HPDE6-E6E7 (cell line): ENCODE data around the gene PADI3.
A peak's percentile ranks its signal among the peaks of the same experiment; 100 is the strongest.
"Not testable (repeated sequence)": the region's sequence is repeated elsewhere in the genome, so short reads cannot be mapped to it uniquely, and the experiment has no call there.

Source experiments
- DNase-seq: peaks from one replicate; pipeline ENCODE4 v3.0.0; 2011; ENCODE audit warnings: missing footprints; ENCODE audit errors: extremely low spot score

Gene PADI3

DNA sequence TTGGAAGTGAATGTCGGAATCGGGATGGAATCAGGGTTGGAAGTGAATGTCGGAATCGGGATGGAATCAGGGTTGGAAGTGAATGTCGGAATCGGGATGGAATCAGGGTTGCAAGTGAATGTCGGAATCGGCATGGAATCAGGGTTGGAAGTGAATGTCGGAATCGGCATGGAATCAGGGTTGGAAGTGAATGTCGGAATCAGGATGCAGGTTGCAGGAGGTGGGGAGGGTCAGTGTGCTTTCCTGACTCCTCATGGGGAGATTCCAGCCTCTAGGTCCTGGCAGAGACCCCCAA lies 7.2 kb upstream of the PADI3 start:
- DNase-seq, result not testable (repeated sequence)

DNA sequence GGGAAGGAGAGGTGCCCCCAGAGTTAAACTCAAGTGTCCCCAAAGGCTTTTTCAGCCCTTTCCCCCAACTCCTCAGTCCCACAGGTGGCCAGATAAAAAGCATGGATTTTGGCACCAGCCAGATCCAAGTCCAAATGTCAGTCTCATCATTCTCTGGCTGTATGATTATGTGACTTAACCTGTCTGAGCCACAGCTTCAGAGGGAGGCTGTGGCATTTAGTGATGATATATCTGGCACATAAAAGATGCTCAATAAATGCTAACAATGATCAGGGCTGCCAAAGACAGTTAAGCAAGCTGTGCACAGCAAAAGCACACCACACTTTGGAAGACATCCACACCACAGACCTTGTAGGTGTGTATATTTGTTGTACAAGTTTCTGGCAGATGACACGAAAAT lies 5.6 kb upstream of the PADI3 start:
- no peak for DNase-seq

DNA sequence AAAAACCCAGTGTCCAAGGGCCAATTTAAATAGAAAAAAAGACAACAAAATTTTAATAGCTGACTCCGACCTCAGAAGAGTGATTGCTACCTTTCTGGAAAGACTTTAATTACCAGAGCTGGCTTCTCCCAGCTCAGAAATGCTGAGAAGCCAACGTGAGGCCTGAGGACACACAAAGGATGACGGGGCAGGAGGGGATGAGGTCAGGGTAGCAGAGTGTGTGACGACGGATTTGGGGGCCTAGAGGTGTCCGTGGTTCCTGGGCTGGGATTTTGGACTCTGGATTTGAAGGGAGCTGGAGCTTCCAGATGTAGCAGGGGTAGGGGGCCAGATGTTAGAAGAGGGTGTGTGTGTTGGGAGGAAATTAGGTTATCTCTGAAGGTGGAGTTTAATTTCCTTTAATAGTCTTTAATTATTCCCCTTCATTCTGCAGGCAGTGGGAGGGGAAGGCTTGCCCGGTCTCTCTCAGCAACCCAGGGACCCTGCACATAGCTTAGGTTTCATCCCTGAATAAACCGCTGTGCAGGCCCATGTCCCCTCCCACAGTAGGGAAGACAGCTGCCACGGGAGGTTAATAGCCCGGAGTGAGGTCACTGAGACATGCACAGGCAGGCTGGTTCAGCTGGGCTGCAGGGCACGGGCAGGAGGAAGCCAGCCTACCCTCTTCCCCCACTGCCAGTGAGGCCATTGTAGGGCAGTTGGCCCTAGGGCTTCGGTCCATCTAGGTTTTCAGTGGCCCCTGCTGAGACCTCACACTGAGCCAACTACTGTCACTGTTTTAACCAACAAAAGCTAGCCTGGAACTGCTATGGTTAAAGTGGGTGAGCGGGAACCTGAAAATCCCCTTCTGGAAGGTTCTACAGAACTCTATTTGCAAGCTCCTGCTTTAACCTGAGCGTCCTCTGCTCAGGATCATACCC lies 3.8 kb upstream of the PADI3 start:
- DNase-seq, result peak; percentile 77

DNA sequence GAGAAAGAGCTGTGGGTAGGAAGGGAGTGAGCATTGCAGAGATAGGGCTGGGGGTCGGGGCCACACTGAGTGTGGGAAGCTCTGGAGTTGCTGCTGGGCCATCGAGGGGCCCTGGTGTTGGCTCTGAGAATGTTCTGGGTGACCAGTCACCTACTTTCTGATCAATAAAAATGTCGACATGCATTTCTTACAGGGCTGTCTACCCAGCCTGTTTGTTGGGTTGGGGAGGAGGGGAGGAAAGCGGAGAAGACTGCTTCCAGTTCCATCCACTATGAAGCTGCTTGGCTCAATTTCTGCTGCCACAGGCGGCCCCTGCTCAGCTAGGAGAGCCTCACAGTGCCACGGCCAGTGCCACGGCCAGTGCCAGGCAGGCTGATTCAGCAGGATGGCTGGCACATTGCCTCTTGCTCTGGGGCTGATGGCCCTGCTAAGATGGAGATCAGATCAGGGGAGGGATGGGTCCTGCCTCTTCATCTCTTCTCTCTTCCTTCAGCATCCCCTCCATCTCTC lies 3.0 kb upstream of the PADI3 start:
- no peak for DNase-seq

DNA sequence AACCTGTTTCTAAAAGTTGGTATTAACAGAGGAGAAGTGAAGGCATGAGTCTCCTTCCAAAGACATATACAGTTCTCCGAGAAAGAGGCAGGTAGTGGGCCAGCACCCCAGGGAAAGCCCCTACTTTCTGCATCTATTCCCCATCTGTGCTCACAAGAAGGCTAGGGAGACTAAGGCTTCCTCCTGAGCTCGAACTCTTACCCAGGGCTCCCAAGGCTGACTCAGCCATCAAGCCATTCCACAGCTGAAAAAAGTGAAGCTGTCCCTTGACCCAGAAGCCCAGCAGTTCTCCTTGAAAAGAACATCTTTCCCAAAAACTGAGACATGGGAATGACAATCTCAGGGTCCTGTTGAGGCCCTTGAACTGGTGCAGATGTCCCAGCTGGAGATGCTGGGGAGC lies 1.9 kb upstream of the PADI3 start:
- DNase-seq, result no peak

DNA sequence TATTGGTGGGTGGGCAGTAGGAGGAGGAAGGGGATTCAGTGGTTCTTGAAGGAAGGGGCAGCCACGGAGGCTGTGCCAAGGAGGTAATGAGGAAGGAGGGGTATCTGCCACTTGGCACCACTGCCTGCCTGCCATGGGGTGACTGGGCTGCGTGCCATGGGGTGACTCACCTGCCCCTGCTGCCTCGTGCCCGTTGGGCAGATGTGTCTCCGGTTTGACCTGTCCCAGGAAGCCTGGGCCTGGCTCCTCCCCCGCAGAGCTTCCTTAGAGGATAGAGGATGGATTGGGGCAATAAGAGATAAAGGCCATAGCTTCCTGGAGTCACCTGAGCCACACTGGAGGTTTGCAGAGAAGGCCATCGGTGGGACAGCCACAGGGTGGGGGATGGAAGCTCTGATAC lies 1.7 kb downstream of the PADI3 start:
- peak; percentile 94 for DNase-seq

DNA sequence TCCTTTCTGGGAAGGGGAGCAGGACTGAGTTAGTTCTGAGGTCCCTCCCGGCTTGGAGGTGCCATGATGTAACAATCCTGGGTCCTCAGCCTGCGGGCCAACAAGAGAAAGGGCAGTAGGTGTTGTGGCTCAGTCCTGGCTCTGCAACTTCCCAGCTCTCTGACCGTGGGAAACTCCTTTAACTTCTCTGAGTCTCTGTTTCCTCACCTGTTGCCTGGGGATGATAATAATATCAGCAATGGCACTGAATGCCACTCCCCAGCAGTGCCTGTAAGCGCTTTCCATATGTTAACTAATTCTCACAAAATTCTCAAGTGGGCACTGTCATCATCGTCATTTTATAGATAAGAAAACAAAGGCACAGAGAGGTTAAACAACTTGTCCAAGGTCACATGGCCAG lies 2.3 kb downstream of the PADI3 start:
- DNase-seq, result no peak

DNA sequence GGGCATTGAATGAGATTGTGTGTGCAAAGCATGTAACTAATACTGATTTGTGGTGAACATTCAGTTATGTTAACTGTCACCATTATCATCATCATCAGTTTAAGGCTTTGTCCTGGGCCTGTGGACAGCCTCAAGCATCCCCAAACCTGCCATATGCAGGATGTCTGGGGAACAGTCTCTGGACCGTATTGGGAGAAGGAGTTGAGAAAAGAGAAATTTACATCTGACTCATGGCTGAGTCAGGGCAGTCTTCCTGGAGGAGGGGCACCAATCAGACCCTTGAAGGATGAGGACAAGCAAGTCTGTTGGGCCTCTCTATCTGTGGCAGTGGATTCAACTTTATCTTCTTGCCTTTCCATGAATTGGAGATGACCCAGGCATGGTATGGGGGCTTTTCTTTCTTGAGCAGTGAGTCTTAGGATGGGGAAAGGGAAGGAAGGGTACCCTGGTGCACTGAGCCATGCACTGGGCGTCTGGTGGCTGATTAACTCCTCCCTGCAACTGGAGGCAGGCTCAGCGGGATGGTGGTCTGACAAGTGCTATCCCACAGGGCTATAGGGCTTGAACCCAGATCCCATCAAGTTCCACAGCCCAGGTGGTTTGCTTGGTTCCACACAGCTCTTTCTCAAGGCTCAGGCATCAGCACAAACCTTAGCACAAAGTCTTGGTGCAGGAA lies 2.9 kb downstream of the PADI3 start:
- peak; percentile 35 for DNase-seq

DNA sequence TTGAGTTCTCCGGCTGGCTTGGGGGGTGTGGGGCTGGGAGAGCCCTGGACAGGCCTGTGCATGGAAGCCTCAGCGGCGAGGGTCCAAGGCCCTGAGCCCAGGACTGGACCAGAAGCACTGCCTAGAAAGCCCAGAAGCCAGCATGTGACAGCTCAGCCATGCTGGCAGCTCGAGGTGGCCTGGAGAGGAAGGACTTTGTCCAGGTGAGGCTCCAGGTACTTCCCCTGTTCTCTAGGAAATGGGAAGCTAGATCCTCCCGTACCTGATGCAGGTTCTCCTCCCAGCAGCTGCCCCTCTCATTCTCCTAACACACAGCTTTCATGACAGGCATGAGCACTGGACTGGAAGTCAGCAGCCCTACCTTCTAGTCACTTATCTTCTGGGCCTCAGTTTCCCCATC lies 6.4 kb downstream of the PADI3 start:
- DNase-seq, result no peak

DNA sequence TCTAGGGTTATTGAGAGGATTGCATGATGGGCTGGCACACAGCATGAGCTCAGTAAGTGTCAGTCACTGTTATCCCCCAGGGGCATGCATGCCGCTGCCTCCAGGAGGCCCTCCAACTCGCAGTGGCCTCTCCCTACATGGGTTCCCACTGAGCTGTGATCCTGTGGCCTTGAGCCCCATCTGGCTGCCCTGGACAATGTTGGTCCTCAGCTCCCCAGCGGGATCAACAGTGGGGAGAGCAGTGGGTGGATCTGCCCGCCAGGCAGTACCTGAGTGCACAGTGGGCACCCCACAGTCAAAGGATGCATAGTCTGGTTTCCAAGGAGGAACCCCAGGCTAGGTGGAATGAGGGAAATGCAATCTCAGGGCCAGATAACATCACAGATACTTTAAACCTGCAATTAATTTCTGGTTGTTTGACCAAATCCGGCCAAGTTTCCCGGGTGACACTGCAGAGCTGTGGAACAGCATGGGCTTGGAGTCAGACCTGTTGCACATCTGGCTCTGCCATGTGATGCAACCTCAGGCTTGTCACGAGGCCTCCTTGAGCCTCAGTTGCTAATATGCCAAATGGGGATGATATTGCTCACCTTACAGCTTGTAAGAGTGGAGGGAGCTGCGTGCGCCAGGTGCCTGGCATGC lies 9.3 kb downstream of the PADI3 start:
- DNase-seq, result no peak

DNA sequence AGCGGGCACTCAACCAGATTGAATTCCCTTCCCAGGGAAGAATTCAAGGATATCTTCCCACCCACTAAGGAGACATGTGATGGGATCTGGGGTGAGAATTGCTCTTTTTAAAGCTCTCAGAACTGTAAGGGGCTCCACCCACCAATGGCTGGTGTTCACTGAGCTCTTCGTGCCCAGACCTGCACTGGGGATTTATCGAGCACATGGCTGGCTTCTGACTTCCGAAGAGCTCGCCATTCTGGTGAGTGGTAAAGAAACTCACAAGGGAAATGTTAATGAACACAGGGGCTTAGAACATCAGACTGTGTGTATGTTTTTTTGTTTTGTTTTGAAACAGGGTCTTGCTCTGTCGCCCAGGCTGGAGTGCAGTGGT lies 9.8 kb downstream of the PADI3 start:
- no peak for DNase-seq

DNA sequence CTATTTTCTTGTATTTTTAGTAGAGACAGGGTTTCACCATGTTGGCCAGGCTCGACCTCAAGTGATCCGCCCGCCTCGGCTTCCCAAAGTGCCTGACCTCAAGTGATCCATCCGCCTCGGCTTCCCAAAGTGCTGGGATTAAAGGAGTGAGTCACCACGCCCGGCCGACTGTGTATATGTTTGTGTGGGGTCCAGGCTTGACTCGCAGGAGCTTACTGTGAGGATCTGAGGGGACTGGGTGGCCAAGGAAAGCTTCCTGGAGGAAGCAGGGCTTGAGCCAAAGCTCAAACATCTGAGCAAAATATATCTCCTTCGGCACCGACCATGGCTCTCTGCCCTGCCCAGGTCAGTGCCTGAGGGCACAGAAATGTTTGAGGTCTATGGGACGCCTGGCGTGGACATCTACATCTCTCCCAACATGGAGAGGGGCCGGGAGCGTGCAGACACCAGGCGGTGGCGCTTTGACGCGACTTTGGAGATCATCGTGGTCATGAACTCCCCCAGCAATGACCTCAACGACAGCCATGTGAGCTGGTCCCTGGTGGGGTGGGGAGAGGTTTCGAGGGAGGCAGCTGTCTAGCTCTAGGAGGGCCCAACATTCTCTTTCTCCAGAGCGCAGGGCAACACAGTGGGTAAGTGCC lies 10.5 kb downstream of the PADI3 start:
- no peak for DNase-seq

DNA sequence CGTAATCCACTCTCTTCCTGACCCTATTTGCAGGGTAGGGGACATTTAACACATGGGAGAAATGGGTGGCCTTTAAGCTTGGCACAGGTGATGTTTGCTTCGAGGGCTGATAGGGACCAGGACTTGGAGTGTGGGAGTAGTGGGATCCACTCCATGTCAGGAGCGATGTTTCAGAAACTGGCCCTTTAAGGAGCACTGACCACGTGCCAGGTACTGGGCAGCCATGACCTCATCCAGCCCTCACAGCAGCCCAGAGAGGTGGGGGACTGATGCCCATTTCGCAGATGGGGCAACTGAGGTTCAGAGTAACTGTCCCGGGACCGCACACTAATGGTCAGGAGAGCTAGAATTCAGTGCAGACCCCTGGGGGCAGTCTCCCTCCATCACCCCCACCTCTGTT lies 11.4 kb downstream of the PADI3 start:
- DNase-seq, result no peak

DNA sequence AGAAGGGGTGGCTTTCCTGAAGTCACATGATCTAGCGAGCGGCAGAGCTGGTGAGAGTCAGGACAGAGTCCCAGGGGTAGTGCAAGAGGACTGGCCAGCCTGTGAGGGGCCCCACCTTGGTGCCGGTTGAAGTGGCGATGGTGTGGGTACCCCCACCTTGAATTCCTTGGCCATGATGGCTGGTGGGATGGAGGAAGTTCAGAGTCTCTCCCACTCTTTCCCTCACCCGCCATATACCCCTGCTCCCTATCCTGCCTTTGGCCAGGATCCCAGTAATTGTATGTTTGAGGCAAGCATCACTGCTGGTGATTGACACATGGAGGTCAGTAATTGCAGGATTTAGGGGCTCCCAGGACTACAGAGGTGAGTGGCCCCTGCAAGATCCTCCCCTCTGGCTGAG lies 11.8 kb downstream of the PADI3 start:
- no peak for DNase-seq

DNA sequence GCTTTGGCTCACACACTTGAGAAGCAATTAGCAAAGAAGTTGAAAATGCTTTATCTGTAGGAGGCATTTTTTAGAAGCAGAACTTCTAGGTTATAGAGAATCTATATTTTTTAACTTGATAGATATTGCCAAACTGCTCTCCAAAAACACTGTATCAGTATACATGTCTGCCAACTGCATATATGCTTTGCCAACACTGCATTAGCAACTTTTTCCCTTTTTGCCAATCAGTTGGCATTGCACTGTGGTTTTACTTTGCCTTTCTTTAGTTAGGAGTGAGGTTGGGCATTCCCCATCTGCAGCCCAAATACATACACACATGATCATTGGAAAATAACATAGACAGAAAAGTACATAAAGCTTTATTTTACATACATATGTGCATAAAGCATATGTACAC lies 15.0 kb downstream of the PADI3 start:
- DNase-seq, result no peak

DNA sequence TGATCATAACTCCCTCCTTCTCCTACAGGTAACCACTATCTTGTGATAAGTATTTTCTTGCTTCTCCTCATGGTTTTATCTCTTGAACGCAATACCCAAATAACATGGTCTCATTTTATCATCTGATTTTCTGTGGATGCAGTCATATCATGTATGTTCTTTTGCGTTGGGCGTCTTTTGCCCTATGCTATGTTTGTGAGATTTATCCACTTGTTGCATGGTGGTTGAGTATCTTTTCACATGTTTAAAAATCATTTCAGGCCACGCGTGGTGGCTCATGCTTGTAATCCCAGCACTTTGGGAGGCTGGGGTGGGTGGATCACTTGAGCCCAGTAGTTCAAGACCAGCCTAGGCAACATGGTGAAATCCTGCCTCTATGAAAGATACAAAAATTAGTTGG lies 15.6 kb downstream of the PADI3 start:
- DNase-seq, result no peak

DNA sequence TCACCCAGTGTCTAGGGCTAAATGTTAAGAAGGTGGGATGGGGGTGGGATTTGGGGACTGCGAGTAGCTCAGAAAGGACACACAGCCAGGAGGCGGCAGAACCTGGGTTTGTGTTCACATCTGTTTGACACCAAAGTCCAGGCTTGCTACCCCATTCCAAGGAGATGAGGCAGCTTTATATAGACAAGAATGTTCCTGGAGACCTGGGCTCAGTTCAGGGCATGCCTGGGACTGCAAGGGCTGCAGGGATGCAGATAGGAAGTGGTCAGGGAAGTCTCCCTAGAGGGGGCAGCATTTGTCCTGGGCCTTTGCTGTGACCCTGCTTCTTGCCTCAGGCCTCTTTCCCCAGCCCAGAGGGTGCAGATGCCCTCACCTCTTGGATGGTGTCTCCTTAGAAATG lies 16.3 kb downstream of the PADI3 start:
- peak; percentile 38 for DNase-seq

DNA sequence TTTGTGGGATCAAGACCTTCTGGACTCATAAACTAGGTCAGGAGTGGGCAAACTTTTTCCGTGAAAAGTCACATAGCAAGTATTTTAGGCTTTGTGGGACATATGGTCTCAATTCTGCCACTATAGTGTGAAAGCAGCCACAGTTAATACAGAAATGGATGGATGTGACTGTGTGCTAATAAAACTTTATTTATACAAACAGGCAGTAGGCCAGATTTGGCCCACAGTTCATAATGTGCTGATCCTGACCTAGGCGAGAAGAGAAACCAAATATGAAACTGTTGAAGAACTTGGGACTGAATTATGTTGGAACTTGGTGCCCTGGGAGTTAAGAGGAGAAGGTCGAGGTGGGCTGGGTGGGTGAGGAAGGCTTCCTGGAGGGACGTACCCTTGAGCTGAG lies 17.1 kb downstream of the PADI3 start:
- no peak for DNase-seq

DNA sequence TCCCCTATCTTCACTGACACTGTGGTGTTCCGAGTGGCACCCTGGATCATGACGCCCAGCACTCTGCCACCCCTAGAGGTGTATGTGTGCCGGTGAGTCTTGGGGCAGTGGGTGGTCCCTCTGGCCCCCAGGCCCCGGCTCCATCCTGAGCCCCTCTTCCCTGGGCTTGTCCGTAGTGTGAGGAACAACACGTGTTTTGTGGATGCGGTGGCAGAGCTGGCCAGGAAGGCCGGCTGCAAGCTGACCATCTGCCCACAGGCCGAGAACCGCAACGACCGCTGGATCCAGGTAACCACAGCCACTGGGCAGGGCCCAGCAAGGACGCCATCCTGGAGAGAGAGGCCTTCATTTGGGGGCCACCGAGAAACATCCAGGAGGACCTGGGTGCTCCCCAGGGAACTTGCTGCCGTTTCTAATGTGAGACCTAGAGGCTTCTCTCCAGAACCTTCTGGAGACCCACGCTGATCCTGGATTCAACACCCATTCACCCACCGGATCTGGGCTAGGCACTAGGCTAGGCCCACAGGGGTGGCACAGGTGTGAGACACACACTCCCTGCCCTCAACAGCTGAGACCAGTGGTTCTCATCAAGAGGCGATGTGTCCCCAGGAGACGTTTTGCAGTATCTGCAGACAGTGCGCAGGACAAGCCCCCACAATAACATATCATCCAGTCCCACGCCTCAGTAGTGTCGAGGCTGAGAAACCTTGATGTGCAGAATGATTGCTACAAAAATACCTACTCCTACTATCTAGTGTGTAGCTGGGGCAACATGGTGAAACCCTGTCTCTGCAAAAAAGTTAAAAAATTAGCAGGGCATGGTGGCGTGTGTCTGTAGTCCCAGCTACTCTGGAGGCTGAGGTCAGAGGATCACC lies 22.2 kb downstream of the PADI3 start:
- DNase-seq, result no peak

DNA sequence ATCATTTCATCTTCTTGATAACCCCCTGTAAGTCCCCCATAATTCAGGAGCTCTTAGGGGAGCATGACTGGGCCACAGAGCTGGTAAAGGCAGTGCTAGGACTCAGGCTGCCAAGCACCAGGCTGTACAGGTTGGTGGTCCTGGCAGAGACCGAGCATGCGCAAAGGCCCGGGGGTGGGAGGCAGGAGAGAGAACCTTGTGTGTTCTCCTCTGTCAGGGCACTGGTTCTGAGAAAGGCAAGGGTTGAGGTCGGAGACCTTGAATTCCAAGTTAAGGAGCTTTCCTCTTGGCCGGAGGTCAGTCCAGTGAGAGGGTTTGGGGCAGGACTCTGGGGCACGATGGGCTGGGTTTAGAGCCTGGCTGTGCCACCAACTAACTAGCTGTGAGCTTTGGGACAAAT lies 23.2 kb downstream of the PADI3 start:
- no peak for DNase-seq

DNA sequence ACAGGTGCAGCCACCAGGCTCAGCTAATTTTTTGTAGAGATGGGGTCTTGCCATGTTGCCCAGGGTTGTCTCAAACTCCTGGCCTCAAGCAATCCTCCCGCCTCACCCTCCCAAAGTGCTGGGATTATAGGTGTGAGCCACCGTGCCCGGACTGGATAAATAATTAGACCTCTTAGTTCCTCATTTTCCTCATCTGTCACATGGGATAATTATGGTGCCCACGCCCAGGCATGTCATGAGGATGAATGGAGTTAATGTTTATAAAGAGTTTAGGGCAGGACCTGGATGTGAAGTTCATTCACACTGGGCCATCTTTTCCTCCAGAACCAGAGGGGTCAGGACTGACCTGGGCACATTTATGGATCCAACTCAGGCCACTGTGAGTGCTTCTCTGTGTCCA lies 23.7 kb downstream of the PADI3 start:
- no peak for DNase-seq
